GM12878 (cell line): ENCODE results near the gene CACNA1E. TPM values are rescaled to one million over a fixed set of nuclear protein-coding genes. Genes with fewer than 3 reads are reported as not detected.

ENCODE experiments used
- ATAC-seq: fragments of 200-7000 bp; cut with Tn5 transposase; 3 replicates; pipeline ENCODE4 v1.9.1; 2020; ENCODE audit warnings: mild to moderate bottlenecking, moderate library complexity
- BruUV-seq: library from RNA; stranded (reverse); fragments of 400-500 nt; replicated peaks from 2 replicates; lab custom pipeline; 2021; lab: Mats Ljungman, UMichigan
- CTCF ChIA-PET: fragments of 300-600 bp; sonication (Branson Sonifier 250); formaldehyde crosslinking; extraction: SDS; loops from one replicate; lab custom pipeline; 2021; ENCODE audit warnings: inconsistent platforms; lab: Yijun Ruan, JAX
- POLR2A ChIA-PET: fragments of 350-600 bp; formaldehyde crosslinking; extraction: SDS; loops from one replicate; lab custom pipeline; 2021; ENCODE audit warnings: inconsistent platforms; lab: Charles Lee
- RAD21 ChIA-PET: fragments of 300-600 bp; sonication (Branson Sonifier 250); formaldehyde crosslinking; loops from one replicate; lab custom pipeline; 2023; ENCODE audit warnings: antibody characterized with exemption; ENCODE audit not compliant: unreplicated experiment; lab: Charles Lee
- SMC1A ChIA-PET: fragments of 300-600 bp; sonication (Branson Sonifier 250); formaldehyde crosslinking; loops from one replicate; lab custom pipeline; 2023; ENCODE audit not compliant: unreplicated experiment, uncharacterized antibody; lab: Charles Lee
- DNase-seq: peaks from one replicate; pipeline ENCODE4 v3.0.0-alpha.2; 2011; ENCODE audit warnings: low read depth, low spot score
- FAIRE-seq: peaks from 3 replicates; lab custom pipeline; 2011; peaks lifted over from hg19 to GRCh38; lab: Jason Lieb, UNC
- H2AFZ ChIP-seq: 2 replicates; pipeline ENCODE4 v1.6.0; 2011; ENCODE audit warnings: low read depth, low read length, control low read depth; ENCODE audit not compliant: control insufficient read depth
- H3K27ac ChIP-seq: 2 replicates; pipeline ENCODE4 v1.5.1; 2011; ENCODE audit warnings: control low read depth; ENCODE audit not compliant: control insufficient read depth, insufficient read depth
- H3K27me3 ChIP-seq, 2 experiments: replicated peaks in 1 of 2; 2 replicates each; pipeline versions ENCODE4 v1.6.0 to v1.6.1; 2011; ENCODE audit warnings: low read length in 1 of 2; ENCODE audit not compliant: control insufficient read depth in 2 of 2, insufficient read depth in 2 of 2
- H3K36me3 ChIP-seq, 2 experiments: 2 replicates each; pipeline ENCODE4 v1.5.1; 2011; ENCODE audit warnings: low read length in 1 of 2; ENCODE audit not compliant: control insufficient read depth in 2 of 2, insufficient read depth in 2 of 2
- H3K4me1 ChIP-seq: 2 replicates; pipeline ENCODE4 v1.6.1; 2011; ENCODE audit warnings: mild to moderate bottlenecking, low read length, moderate library complexity, mixed read lengths; ENCODE audit not compliant: control insufficient read depth, insufficient read depth
- H3K4me2 ChIP-seq: 2 replicates; pipeline ENCODE4 v1.6.0; 2011; ENCODE audit warnings: control low read depth; ENCODE audit not compliant: control insufficient read depth, insufficient read depth
- H3K4me3 ChIP-seq: fragments of 200-600 bp; sonication (generic); 2 replicates; pipeline ENCODE4 v1.5.1; 2016
- H3K79me2 ChIP-seq: 2 replicates; pipeline ENCODE4 v1.6.0; 2011; ENCODE audit warnings: low read length; ENCODE audit not compliant: control insufficient read depth, insufficient read depth
- H3K9ac ChIP-seq: 2 replicates; pipeline ENCODE4 v1.8.0; 2011; ENCODE audit warnings: low read length, control low read depth, mixed read lengths; ENCODE audit not compliant: control insufficient read depth, insufficient read depth
- H3K9me3 ChIP-seq: replicated peaks from 3 replicates; pipeline ENCODE4 v1.5.1; 2011; ENCODE audit warnings: mild to moderate bottlenecking, low read length; ENCODE audit not compliant: control insufficient read depth, insufficient read depth
- H4K20me1 ChIP-seq: 2 replicates; pipeline ENCODE4 v1.6.0; 2011; ENCODE audit not compliant: control insufficient read depth, insufficient read depth
- BACH1 ChIP-seq: fragments of 450-650 bp; IDR thresholded peaks from 2 replicates; pipeline ENCODE4 v1.6.1; 2017; ENCODE audit warnings: mild to moderate bottlenecking, borderline replicate concordance
- IRF4 ChIP-seq: IDR thresholded peaks from 2 replicates; pipeline ENCODE4 v1.6.1; 2011; ENCODE audit warnings: low read depth, low read length
- NFIC ChIP-seq: IDR thresholded peaks from 2 replicates; pipeline ENCODE4 v1.6.1; 2012; ENCODE audit warnings: low read depth, mild to moderate bottlenecking, inconsistent platforms, low read length, moderate library complexity
- POLR2A ChIP-seq: IDR thresholded peaks from 2 replicates; pipeline ENCODE4 v1.6.1; 2011; ENCODE audit warnings: low read depth, mild to moderate bottlenecking, low read length
- TARDBP ChIP-seq: IDR thresholded peaks from 2 replicates; pipeline ENCODE4 v1.6.1; 2016; ENCODE audit warnings: borderline replicate concordance
- TBL1XR1 ChIP-seq: IDR thresholded peaks from 2 replicates; pipeline ENCODE4 v1.6.1; 2012; ENCODE audit warnings: low read depth, low read length, improper control_type of control experiment
- WGBS: methylation state at CpG from one replicate; pipeline ENCODE4 v1.1.6; 2016; ENCODE audit warnings: low lambda C conversion rate; ENCODE audit not compliant: insufficient replicate concordance, insufficient coverage; ENCODE audit errors: missing lambda C conversion rate; 5-methylcytosine and 5-hydroxymethylcytosine counted together
- in situ Hi-C: fragments of 300-500 bp; cut with MboI; formaldehyde crosslinking; loops from 9 replicates; pipeline ENCODE4 v1.14.3; 2018; ENCODE audit warnings: mixed read lengths
- intact Hi-C: fragments of 100-400 bp; cut with micrococcal nuclease; formaldehyde crosslinking; loops from one replicate; pipeline ENCODE4 v1.14.2; 2022; ENCODE audit not compliant: unreplicated experiment
- polyA plus RNA-seq, 11 experiments: library from polyadenylated mRNA; depleted of rRNA in 4 of 11; unstranded in 6 of 11; stranded (reverse) in 5 of 11; fragments of >200 nt; fragmentation: Nextera tagmentation in 4 of 11; fragmentation: Illumina TruSeq in 1 of 11; extraction: Ambion mirVana in 4 of 11; extraction: Trizol in 1 of 11; gene quantifications; 1 replicate in 1 of 11; 2 replicates in 10 of 11; pipeline versions ENCODE4 v1.2.1 to v1.2.3, GENCODE V29; 2011 to 2016; ENCODE audit warnings: inconsistent platforms in 2 of 11, missing spikeins in 2 of 11, low read depth in 1 of 11
- total RNA-seq, 4 experiments: library from RNA; depleted of rRNA in 3 of 4; stranded (reverse); fragments of >200 nt in 3 of 4; fragmentation: Illumina TruSeq in 1 of 4; extraction: Trizol in 1 of 4; gene quantifications; 2 replicates each; pipeline versions ENCODE4 v1.2.1 to v1.2.3, GENCODE V29; 2013 to 2021
- TF ChIP-seq, protein P1 (sequence below): fragments of 450-650 bp; IDR thresholded peaks from 2 replicates; pipeline ENCODE4 v1.6.1; 2017; ENCODE audit warnings: borderline replicate concordance

Gene CACNA1E
- total and polyA plus RNA-seq, 10 of the 15 experiments (the other 5 are each of a cell fraction or from before 2014, with no cell fraction given) = 0.57 to 22.0 (median 8.5) TPM

DNA sequence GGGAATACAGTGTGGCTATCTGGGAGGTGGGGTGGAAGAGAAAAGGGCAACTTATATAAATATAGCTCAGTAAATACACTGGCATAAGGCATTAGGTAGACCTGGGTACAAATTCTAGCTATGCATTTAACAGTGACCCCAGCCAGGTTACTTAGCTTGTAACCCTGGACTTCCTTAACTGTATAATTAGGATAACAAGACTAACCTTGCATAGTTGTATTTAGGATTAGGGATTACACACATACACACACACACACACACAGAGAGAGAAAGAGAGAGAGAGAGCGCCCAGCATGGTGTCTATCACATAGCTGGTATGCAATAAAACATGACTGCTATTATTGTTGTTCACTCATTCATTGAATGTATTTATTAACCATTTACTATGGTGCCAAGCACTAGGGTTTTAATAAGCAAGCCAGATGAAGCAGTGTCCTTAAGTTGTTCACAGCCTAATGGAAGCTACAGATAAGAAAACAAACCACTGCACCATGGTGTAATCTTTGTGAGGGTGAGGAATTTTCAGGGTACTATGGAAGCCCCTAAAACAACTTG, 326.8 kb downstream of the CACNA1E start:
- in situ Hi-C loops (no loop called here), intact Hi-C loops (no loop called here)
- ChIA-PET SMC1A (interaction anchor here (1.0 to 1.3 kb wide), 2 partner anchors 61 to 127 kb away, joined by 3 read pairs; no protein-coding TSS in a partner anchor), CTCF (interaction anchor here (1.2 kb wide), 1 partner anchor 127 kb away, joined by 3 read pairs; no protein-coding TSS in a partner anchor), POLR2A (interaction anchor here (0.6 kb wide), 1 partner anchor 316 kb away, joined by 4 read pairs; no protein-coding TSS in a partner anchor), RAD21 (interaction anchor here (0.8 kb wide), 1 partner anchor 331 kb away, joined by 3 read pairs; no protein-coding TSS in a partner anchor)
- TF ChIP-seq TARDBP (no peak), TBL1XR1 (no peak), IRF4 (no peak), NFIC (no peak), POLR2A (no peak), BACH1 (no peak)
- TF ChIP-seq, protein P1, sequence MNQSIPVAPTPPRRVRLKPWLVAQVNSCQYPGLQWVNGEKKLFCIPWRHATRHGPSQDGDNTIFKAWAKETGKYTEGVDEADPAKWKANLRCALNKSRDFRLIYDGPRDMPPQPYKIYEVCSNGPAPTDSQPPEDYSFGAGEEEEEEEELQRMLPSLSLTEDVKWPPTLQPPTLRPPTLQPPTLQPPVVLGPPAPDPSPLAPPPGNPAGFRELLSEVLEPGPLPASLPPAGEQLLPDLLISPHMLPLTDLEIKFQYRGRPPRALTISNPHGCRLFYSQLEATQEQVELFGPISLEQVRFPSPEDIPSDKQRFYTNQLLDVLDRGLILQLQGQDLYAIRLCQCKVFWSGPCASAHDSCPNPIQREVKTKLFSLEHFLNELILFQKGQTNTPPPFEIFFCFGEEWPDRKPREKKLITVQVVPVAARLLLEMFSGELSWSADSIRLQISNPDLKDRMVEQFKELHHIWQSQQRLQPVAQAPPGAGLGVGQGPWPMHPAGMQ = no peak
- Histone ChIP-seq H3K9ac (no peak overlapping the region), H3K9me3 (no peaks in the 10 kb centered on the region), H3K27ac (no peak overlapping the region), H3K27me3 (no peaks in the 10 kb centered on the region; a peak in 2 of 4 replicates), H3K4me1 (no peaks in the 10 kb centered on the region), H4K20me1 (no peaks in the 10 kb centered on the region), H3K4me3 (no peak overlapping the region), H3K79me2 (no peaks in the 10 kb centered on the region), H3K36me3 (no peaks in the 10 kb centered on the region), H3K4me2 (no peak overlapping the region), H2AFZ (no peak overlapping the region)
- 27% methylated on average over 1 of the region's 1 CpG for WGBS
- no TSS peak for BruUV-seq
- no peak for FAIRE-seq
- ATAC-seq = no peak
- no peak for DNase-seq
